ENCODE data around the gene TBKBP1.

GRCh38 chr17:47678196-47678595, 15.8 kb upstream of the TBKBP1 start:
- no peak for TF ChIP-seq CTCF (IDR thresholded peaks at IDR 0.05; ENCODE audit: low read depth, low read length)
- TF ChIP-seq POLR2A (IDR thresholded peaks at IDR 0.05; ENCODE audit: extremely low read depth, insufficient read length), result no peak
- no peak for TF ChIP-seq MYC (IDR thresholded peaks at IDR 0.05; ENCODE audit: low read depth, low read length)

All from NB4 (cell line).